HG02798 (cell line): ENCODE data around the gene RPL18A.
A peak's percentile ranks its signal among the peaks of the same experiment; 100 is the strongest.

Source experiments
- ATAC-seq: cut with Tn5 transposase; IDR thresholded peaks from one replicate; pipeline ENCODE4 v1.9.1; 2021; ENCODE audit warnings: mild to moderate bottlenecking; ENCODE audit not compliant: unreplicated experiment, poor library complexity

The RPL18A gene

GRCh38 chr19:17841371-17841809 lies 18.3 kb upstream of the RPL18A start:
- ATAC-seq = no peak

- ATAC-seq = no peak
Measured at GRCh38 chr19:17841810-17842662, 17.7 kb upstream of the RPL18A start.

- no peak for ATAC-seq
Measured at GRCh38 chr19:17842663-17843291, 16.9 kb upstream of the RPL18A start.

GRCh38 chr19:17843292-17843827 lies 16.4 kb upstream of the RPL18A start:
- ATAC-seq = no peak

DNA sequence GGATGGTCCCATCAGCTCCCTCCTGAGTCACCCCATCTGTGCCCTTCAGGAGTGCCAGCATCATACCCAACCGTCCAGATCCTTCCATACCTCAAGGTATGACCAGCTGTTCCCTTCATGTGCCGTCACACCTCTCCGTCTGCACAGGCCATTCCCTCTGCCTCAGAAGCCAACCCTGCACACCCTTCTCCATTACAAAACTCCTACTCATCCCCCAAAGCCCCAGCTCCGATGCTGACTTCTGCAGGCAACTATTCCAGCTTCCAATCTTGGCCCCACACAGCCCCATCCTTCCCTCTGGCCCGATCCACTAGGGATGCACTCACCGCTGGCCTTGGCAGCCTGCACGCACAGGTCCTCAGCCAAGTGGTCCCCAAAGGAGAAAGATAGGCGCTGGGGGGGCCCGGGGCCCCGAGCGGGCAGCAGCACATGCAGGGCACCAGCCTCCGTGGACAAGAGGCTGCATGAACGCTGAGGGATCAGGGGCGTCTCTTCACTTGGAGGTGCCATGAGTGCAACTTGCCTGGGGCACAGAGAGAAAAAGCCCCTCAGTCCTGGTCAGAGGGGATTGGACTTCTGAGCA lies 15.7 kb upstream of the RPL18A start:
- ATAC-seq = no peak

- ATAC-seq = no peak
Measured at GRCh38 chr19:17846146-17846545, 13.6 kb upstream of the RPL18A start.

- peak; percentile 75 for ATAC-seq
Measured at GRCh38 chr19:17847538-17848366, 12.0 kb upstream of the RPL18A start, which contains the start of gene JAK3. Gene JAK3 (minus strand): TSS chr19:17847982. CDS start chr19:17844417, 3,565 bp downstream.

GRCh38 chr19:17848595-17849292 lies 11.0 kb upstream of the RPL18A start:
- no peak for ATAC-seq

DNA sequence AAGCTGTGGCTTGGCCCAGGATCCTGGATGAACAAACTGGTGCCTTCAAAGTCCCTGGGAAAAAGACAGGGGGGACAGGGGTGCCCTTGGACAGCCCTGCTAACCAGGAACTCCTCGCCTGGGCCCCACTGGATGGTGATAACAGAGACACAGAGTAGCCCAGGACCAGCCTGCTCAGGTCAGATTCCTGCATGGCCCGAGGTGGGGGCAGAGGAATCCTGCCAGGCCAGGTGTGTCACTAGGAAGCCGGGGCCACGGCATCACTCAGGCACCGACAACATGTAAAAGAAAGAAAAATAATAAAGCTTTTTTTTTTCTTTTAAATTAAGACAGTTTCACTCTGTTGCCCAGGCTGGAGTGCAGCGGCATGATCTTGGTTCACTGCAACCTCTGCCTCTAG lies 5.6 kb upstream of the RPL18A start:
- no peak for ATAC-seq

GRCh38 chr19:17855280-17856152 lies 4.2 kb upstream of the RPL18A start:
- peak; percentile 20 for ATAC-seq

DNA sequence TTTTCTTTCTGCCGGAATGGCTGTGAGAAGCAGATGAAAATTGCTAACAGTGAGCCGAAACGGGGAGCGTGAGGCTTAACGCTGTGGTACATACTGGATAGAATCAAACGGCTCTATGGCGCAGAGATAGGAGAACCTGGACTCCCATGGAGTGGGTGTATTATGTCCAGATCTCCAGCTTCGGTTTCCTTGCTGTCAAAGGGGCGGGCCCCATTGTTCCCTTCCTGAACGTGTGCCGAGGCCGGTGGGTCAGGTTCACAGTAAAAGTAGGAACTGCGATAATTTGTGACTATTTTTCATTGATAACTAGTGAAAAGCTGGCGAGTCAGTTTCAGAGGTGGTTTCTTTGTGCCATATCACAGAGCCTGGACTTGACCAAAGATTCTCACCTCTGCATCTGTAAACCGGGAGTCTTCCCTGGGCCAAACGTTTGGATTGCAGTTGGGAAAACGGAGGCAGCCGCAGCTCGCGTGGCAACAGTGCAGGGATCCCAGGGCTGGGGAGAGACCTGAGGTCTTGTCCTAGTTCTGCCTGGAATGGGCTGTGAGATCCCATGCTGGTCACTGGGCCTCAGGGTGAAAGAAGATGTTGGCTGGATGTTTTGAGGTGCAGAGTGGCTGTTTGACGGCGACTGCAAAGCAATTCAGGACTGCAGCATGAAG lies 752 bp downstream of the RPL18A start:
- ATAC-seq = no peak

DNA sequence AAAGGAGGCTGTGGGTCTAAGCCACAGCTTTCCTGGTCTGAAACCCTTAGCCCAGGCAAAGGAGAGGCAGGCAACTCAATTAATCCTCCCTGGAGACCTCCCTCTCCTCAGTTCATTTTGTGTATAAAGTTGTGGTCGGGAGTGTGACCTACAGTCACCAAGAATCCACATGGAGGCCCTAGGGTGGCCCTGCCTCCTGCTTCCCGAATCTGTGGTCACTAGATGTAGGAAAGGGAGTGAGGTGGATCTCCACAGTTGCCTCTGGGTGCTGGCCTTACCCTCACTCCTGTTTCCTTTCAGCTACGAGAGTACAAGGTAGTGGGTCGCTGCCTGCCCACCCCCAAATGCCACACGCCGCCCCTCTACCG lies 1.3 kb downstream of the RPL18A start:
- no peak for ATAC-seq

DNA sequence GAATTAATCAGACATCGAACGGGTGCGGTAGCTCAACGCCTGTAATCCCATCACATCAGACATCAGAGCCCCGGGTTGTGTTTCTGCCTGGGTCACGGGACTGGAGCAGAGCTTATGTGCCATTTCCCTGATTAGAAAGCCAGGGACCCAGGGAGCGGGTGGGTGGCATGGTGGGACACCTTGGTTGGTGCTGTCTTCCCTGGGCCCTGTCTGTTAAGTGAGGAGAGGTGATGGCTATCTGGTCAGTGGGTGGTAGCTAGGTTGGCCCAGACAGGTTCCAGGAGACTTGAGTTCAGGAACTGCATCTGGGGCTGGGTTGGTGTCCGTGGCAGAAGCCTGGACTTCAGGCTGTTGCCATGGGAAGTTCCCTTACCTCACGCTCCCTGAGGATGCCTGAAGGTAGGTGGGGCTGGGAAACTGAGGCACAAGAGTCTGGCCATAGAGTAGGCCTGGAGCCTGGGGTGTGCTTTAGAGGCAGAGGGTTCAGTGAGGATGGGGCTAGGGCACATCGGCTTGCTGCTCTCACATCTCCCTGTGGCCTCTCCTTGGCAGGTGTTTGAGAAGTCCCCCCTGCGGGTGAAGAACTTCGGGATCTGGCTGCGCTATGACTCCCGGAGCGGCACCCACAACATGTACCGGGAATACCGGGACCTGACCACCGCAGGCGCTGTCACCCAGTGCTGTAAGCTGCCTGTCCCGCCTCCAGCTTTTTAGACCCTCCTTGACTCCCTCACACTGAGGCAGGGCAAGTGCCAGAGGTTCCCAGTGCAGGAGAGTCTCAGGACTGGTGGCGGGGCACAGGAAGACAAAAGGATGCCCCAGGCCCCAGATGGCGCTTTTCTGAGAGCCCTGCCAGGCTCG lies 2.1 kb downstream of the RPL18A start:
- ATAC-seq = no peak

DNA sequence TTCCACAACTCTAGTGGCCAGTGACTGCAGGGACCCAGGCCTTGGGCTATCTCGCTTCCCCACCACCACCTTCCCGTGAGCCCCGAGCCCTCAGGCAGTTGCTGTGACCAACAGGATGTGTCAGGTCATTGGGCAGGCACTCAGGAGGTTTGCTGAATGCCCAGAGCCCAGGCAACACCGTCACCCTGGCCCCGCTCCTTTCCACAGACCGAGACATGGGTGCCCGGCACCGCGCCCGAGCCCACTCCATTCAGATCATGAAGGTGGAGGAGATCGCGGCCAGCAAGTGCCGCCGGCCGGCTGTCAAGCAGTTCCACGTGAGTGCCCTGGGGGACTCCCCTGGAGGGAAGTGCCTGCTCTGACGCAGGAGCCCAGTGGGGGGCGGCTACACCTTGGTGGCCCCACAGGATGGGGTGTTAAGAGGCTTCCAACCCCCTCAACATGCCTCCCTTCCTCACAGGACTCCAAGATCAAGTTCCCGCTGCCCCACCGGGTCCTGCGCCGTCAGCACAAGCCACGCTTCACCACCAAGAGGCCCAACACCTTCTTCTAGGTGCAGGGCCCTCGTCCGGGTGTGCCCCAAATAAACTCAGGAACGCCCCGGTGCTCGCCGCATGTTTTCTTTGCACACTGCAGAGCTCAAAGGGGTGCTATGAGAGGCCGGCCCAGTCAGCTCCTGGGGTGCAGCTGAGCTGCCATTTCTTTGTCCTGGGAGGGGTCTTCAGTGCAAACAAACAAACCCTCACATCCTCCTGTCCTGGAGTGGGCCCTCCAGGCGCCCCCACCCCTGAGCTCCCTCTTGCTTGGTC lies 3.2 kb downstream of the RPL18A start:
- ATAC-seq = no peak

- no peak for ATAC-seq
Measured at GRCh38 chr19:17863520-17864182, 3.9 kb downstream of the RPL18A start.
